EH (cell line): ENCODE results near the gene ADRA2B.
A peak's percentile ranks its signal among the peaks of the same experiment; 100 is the strongest.
"Not testable (repeated sequence)": the region's sequence is repeated elsewhere in the genome, so short reads cannot be mapped to it uniquely, and the experiment has no call there.

ENCODE experiments used
- DNase-seq: peaks from one replicate; pipeline ENCODE4 v3.0.0-alpha.2; 2015; ENCODE audit warnings: low read depth

Gene ADRA2B

GRCh38 chr2:96116424-96116878 lies at the start of gene ADRA2B:
TSS of gene ADRA2B (minus strand) at chr2:96116571. CDS start at chr2:96116149, 422 bp downstream.
- peak; percentile 36 for DNase-seq

GRCh38 chr2:96164459-96165184 lies 48.3 kb upstream of the ADRA2B start:
- no peak for DNase-seq

DNA sequence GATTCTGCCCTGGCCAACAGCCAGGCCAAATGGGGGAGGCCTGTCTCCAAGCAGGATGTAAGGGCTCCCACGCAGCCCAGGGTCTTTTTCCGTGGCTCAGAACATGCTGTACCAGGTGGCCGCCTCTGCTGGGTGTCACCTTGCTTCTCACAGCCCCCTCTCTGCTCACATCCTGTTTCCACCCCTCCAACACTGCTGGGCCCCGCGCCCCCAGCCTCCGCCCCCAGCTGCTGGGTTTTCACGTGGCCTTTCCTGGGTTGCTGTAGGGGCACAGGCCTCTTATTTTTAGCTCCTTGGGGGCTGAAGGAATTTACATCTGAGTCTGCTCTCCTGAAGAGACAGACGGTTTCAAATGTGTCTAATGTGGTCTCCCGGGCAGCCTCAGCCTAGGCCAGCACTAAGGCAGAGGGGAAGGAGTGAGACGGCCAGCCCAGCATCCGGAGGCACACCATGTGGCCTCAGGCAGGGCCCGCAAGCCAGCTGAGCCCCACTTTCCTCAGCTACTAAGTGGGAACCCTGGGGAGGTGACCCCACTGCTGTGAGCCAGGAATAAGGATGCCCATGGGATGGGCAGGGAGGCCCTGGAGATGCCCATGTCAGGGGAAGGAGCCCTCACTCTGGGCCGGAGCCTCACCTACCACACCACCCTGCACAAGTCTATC lies 47.5 kb upstream of the ADRA2B start:
- DNase-seq: no peak

- no peak for DNase-seq
These were observed 47.0 kb upstream of the ADRA2B start for GRCh38 chr2:96163415-96163767.

- DNase-seq: no peak
These were observed 45.5 kb upstream of the ADRA2B start for GRCh38 chr2:96161898-96162297.

GRCh38 chr2:96160366-96160765 lies 44.0 kb upstream of the ADRA2B start:
- DNase-seq: not testable (repeated sequence)

- DNase-seq: no peak
These were observed 42.9 kb upstream of the ADRA2B start for GRCh38 chr2:96159084-96159830.

- DNase-seq: no peak
These were observed 42.2 kb upstream of the ADRA2B start for GRCh38 chr2:96158554-96158940.

GRCh38 chr2:96157649-96158553 lies 41.5 kb upstream of the ADRA2B start:
- DNase-seq: no peak

- no peak for DNase-seq
These were observed 40.7 kb upstream of the ADRA2B start for GRCh38 chr2:96156926-96157648.

GRCh38 chr2:96156011-96156820 lies 39.8 kb upstream of the ADRA2B start:
- no peak for DNase-seq

GRCh38 chr2:96154506-96155380 lies 38.4 kb upstream of the ADRA2B start:
- no peak for DNase-seq

- no peak for DNase-seq
These were observed 37.6 kb upstream of the ADRA2B start for GRCh38 chr2:96153991-96154431.

DNA sequence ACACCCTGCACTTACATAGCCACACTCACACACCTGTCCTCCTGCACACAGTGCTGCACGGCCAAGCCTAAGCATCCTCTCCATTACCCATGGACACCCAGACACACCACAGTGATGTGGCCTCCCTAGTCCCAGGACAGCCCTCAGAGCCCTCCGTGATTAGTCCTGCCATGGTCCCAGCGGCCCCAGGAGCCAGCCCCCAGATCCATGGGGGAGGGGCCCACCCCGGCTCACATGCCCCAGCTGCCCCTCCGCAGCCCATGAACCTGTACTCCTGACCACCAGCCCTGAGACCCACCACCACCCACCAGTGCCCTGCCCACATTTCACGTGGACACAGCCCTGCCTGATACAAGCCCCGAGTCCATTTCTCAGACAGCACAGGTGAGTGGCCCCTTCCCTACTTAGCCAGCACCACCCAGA lies 36.9 kb upstream of the ADRA2B start:
- no peak for DNase-seq

DNA sequence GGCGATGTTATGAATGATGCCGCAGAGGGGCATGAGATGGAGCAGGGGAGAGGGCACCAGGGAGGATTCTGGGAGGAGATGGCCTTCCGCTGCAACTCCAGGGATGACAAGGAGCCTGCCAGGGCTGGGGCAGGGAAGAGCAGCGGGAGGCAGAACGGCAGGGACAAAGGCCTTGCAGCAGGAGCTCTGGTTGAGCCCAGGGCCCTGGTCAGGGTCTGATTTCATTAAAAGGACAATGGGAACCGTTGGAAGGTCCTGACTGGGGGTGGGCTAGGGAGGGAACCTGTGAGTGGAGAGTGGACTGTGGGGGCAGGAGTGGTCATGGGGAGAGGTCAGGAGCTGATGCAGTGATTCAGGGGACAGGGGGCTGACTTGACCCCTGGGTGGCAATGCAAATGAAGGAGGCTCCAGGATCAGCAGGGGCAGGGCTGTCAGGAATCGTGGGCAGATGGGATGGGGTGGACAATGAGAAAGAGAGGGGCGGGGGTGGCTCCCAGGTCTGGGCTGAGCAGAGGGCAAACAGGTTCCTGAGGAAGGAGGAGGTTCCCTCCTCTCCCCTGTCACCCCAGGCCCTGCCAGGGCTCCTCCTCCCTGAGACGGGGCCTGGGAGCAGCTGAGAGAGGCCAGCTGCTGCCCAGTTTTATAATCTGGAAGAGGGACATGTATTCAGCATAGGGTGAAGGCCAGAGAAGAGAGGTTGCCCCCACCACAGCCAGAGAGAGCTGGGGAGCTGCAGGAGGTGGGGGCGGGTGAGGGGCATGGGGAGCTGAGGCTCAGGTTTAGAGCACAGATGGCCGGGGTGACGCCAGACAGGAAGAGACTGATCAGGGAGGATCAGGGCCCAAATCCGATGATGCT lies 36.2 kb upstream of the ADRA2B start:
- DNase-seq: no peak

- no peak for DNase-seq
These were observed 35.4 kb upstream of the ADRA2B start for GRCh38 chr2:96151595-96152303.

GRCh38 chr2:96150791-96151594 lies 34.6 kb upstream of the ADRA2B start:
- no peak for DNase-seq
